HUES64 (cell line): Measurements from ENCODE around the gene TMEM179.

Source experiments
- H3K27ac ChIP-seq: 2 replicates; pipeline ENCODE4 v1.7.0; 2013; ENCODE audit warnings: low read depth, low read length, inconsistent platforms
- H3K27me3 ChIP-seq: 2 replicates; pipeline ENCODE4 v1.6.1; 2013; ENCODE audit warnings: mild to moderate bottlenecking, low read length; ENCODE audit not compliant: insufficient read depth
- H3K36me3 ChIP-seq: 2 replicates; pipeline ENCODE4 v1.6.1; 2013; ENCODE audit warnings: mild to moderate bottlenecking, low read length; ENCODE audit not compliant: insufficient read depth
- H3K4me1 ChIP-seq: 2 replicates; pipeline ENCODE4 v1.6.1; 2013; ENCODE audit warnings: mild to moderate bottlenecking, low read length, moderate library complexity; ENCODE audit not compliant: insufficient read depth
- H3K4me3 ChIP-seq: 2 replicates; pipeline ENCODE4 v1.5.1; 2013; ENCODE audit warnings: mild to moderate bottlenecking, low read length, moderate library complexity
- H3K9ac ChIP-seq: 2 replicates; pipeline ENCODE4 v1.6.1; 2013; ENCODE audit warnings: mild to moderate bottlenecking, low read depth, low read length
- H3K9me3 ChIP-seq: 2 replicates; pipeline ENCODE4 v1.6.1; 2013; ENCODE audit warnings: low read depth, low read length; ENCODE audit not compliant: insufficient read depth
- WGBS: fragments of 150-250, 120-280 bp; methylation state at CpG from one replicate; pipeline ENCODE4 v1.1.7; 2013; ENCODE audit warnings: missing lambda C conversion rate; 5-methylcytosine and 5-hydroxymethylcytosine counted together

Gene TMEM179

GRCh38 chr14:104576232-104576969 is 28.2 kb downstream of the TMEM179 start:
- Histone ChIP-seq H3K27me3 (no peaks in the 10 kb centered on the region), H3K9me3 (no peaks in the 10 kb centered on the region), H3K4me3 (no peak overlapping the region), H3K9ac (no peak overlapping the region), H3K36me3 (no peaks in the 10 kb centered on the region), H3K27ac (no peak overlapping the region), H3K4me1 (no peaks in the 10 kb centered on the region)
- 84% methylated on average over 16 of the region's 16 CpGs for WGBS

- no peak overlapping the region for H3K9ac ChIP-seq
- no peak overlapping the region for H3K4me3 ChIP-seq
- H3K27me3 ChIP-seq, result no peaks in the 10 kb centered on the region
- no peak overlapping the region for H3K27ac ChIP-seq
- H3K9me3 ChIP-seq, result no peaks in the 10 kb centered on the region
- WGBS, result 94% methylated on average over 31 of the region's 31 CpGs
- H3K4me1 ChIP-seq, result no peaks in the 10 kb centered on the region
- no peaks in the 10 kb centered on the region for H3K36me3 ChIP-seq
Measured at GRCh38 chr14:104574978-104575583, 29.5 kb downstream of the TMEM179 start.

- Histone ChIP-seq H3K36me3 (no peaks in the 10 kb centered on the region), H3K4me1 (no peaks in the 10 kb centered on the region), H3K27ac (no peak overlapping the region), H3K9ac (no peak overlapping the region), H3K27me3 (no peaks in the 10 kb centered on the region), H3K9me3 (no peaks in the 10 kb centered on the region), H3K4me3 (no peak overlapping the region)
- 91% methylated on average over 14 of the region's 14 CpGs for WGBS
Measured at GRCh38 chr14:104574536-104574935, 30.0 kb downstream of the TMEM179 start.

DNA sequence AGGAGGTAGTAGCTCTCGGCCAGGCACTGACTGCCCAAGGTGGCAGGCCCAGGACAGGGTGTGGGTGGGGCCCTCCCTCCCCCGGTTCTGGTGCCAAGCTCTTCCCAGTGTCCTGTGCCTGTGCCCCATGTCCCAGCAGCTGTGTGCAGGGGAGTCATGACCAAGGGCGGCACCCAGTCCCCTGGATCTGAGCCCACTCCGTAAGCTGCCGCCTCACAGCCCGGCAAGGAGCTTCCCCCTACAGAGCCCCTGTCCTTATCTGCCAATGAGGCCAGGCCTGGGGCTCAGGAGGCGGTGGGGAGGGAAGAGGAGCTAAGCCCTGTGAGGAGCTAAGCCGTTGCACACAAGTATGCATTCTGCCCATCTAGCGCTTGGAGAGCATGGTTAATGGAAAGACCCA is 30.6 kb downstream of the TMEM179 start:
- Histone ChIP-seq H3K9me3 (no peaks in the 10 kb centered on the region), H3K9ac (no peak overlapping the region), H3K4me1 (no peaks in the 10 kb centered on the region), H3K27me3 (no peaks in the 10 kb centered on the region), H3K36me3 (no peaks in the 10 kb centered on the region), H3K4me3 (no peak overlapping the region), H3K27ac (no peak overlapping the region)
- 86% methylated on average over 9 of the region's 9 CpGs for WGBS

GRCh38 chr14:104572668-104573067 is 31.9 kb downstream of the TMEM179 start:
- Histone ChIP-seq H3K27me3 (no peaks in the 10 kb centered on the region), H3K9me3 (no peaks in the 10 kb centered on the region), H3K36me3 (no peaks in the 10 kb centered on the region), H3K4me3 (no peak overlapping the region), H3K27ac (no peak overlapping the region), H3K9ac (no peak overlapping the region), H3K4me1 (no peaks in the 10 kb centered on the region)
- WGBS, result 93% methylated on average over 7 of the region's 7 CpGs

- Histone ChIP-seq H3K9me3 (no peaks in the 10 kb centered on the region), H3K27me3 (no peaks in the 10 kb centered on the region), H3K4me1 (no peaks in the 10 kb centered on the region), H3K9ac (no peak overlapping the region), H3K36me3 (no peaks in the 10 kb centered on the region), H3K27ac (no peak overlapping the region), H3K4me3 (no peak overlapping the region)
- 87% methylated on average over 11 of the region's 11 CpGs for WGBS
Measured at GRCh38 chr14:104572024-104572626, 32.4 kb downstream of the TMEM179 start.

GRCh38 chr14:104571246-104571645 is 33.3 kb downstream of the TMEM179 start:
- H3K4me1 ChIP-seq, result no peaks in the 10 kb centered on the region
- no peaks in the 10 kb centered on the region for H3K27me3 ChIP-seq
- no peaks in the 10 kb centered on the region for H3K9me3 ChIP-seq
- no peak overlapping the region for H3K9ac ChIP-seq
- no peak overlapping the region for H3K4me3 ChIP-seq
- 84% methylated on average over 16 of the region's 16 CpGs for WGBS
- no peak overlapping the region for H3K27ac ChIP-seq
- no peaks in the 10 kb centered on the region for H3K36me3 ChIP-seq

DNA sequence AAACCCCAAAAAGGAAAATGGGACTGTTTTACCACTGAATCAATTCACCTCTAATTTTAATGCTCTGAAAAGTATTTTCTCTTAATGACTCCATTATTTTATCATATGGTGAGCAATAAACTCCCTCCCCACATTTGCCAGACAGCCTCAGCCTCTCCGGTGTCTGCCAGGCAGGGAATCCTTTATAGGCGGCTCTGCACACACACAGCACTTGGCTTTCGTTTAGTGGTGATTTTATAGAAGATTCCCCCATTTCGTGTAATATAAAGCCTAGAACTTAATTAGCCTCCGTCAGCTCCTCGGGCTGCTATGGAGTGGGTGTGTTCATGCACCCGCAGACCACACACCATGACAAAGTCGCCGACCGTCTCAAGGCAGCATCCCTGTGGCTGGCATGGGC is 35.1 kb downstream of the TMEM179 start:
- Histone ChIP-seq H3K9ac (no peak overlapping the region), H3K27me3 (no peaks in the 10 kb centered on the region), H3K27ac (no peak overlapping the region), H3K36me3 (no peaks in the 10 kb centered on the region), H3K9me3 (no peaks in the 10 kb centered on the region), H3K4me1 (no peaks in the 10 kb centered on the region), H3K4me3 (no peak overlapping the region)
- 94% methylated on average over 8 of the region's 10 CpGs for WGBS

DNA sequence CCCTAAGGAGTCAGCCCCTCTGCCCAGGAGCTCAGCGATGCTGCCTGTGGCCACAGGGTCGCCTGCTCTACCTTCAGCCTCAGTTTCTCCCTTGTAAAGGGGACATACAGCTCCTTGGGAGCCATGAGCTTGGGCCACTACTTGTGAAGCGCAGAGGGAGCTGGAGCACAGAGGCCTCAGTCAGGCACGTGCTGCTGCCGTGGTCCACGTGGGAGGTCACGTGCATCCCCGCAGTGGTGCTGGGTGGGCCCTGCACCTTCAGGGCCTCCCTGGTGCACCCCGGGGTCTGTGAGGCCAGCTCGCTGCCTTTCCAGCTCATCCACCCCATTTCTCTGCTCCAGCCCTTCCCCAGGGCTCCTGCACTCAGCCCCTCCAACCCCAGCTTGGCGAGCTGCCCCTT is 36.0 kb downstream of the TMEM179 start:
- no peaks in the 10 kb centered on the region for H3K36me3 ChIP-seq
- no peaks in the 10 kb centered on the region for H3K27me3 ChIP-seq
- H3K9me3 ChIP-seq, result no peaks in the 10 kb centered on the region
- no peak overlapping the region for H3K4me3 ChIP-seq
- no peak overlapping the region for H3K9ac ChIP-seq
- H3K27ac ChIP-seq, result no peak overlapping the region
- H3K4me1 ChIP-seq, result 0 out of 2 replicates have a peak, but pooled peaks cover 3% of the 10 kb centered on the region
- 91% methylated on average over 11 of the region's 11 CpGs for WGBS

DNA sequence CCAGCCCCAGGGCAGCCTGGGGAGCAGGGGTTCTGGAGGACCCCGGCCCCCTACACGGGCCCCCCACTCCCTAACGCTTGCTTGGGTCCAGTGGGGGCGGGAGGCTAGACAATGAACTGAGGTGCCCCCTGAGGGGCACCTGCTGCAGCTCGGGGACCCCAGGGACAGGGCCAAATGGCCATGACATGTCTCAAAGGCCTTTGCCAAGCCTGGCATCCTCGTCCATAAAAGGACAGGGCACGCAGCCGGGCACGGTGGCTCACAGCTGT is 36.7 kb downstream of the TMEM179 start:
- H3K27ac ChIP-seq, result no peak overlapping the region
- no peaks in the 10 kb centered on the region for H3K27me3 ChIP-seq
- H3K4me3 ChIP-seq, result no peak overlapping the region
- 0 out of 2 replicates have a peak, but pooled peaks cover 4% of the 10 kb centered on the region for H3K4me1 ChIP-seq
- 93% methylated on average over 9 of the region's 9 CpGs for WGBS
- no peaks in the 10 kb centered on the region for H3K36me3 ChIP-seq
- H3K9ac ChIP-seq, result no peak overlapping the region
- H3K9me3 ChIP-seq, result no peaks in the 10 kb centered on the region

DNA sequence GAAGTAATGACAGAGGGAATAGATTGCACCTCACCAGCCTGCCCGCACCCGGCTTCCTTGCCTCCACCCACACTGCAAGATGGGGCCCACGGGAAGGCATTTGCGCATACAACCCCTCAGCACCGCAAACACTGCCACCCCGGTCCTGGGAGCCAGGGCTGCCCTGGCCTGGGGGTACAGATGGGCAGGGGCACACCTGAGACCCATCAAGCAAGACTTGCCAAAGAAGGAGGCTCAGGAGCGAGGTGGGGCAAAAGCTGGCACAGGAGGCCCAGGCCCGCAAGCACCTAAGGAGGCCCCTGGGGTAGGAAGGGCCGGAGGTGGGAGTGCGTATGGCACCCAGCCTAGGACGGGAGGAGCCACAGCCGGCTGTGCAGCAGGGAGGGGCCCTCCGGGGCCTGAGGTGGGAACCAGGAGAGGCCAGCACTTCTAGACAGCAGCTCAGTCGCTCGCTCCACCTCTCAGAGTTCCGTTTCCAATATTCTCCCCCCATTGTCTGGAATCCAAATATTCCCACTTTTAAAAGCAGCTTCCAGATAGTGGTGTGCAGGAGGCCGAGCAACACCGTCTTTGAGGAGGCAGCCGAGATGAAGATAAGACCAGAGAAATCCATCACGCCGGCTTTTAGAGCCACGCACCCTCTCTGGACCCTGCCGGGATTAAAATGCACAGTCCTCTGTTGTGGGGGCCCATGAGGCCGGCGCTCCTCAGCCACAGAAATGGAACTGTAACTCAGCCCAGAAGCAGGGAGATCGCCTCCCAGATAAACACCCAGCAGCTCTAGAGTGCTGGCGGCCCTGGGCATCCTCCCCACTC is 37.2 kb downstream of the TMEM179 start:
- 91% methylated on average over 27 of the region's 27 CpGs for WGBS
- H3K27ac ChIP-seq, result no peak overlapping the region
- H3K9ac ChIP-seq, result no peak overlapping the region

More for the DNA sequence above, 37.2 kb downstream of the TMEM179 start:
- H3K9me3 ChIP-seq, result no peaks in the 10 kb centered on the region
- H3K4me3 ChIP-seq, result no peak overlapping the region
- H3K36me3 ChIP-seq, result no peaks in the 10 kb centered on the region
- 0 out of 2 replicates have a peak, but pooled peaks cover 4% of the 10 kb centered on the region for H3K4me1 ChIP-seq
- no peaks in the 10 kb centered on the region for H3K27me3 ChIP-seq
